GM18499 (cell line): ENCODE results near the gene HSPB8.
"Not testable (repeated sequence)": the region's sequence is repeated elsewhere in the genome, so short reads cannot be mapped to it uniquely, and the experiment has no call there.

Experiments used
- ATAC-seq: cut with Tn5 transposase; IDR thresholded peaks from one replicate; pipeline ENCODE4 v1.9.1; 2021; ENCODE audit warnings: moderate number of reproducible peaks; ENCODE audit not compliant: insufficient read depth, unreplicated experiment

HSPB8 gene

DNA sequence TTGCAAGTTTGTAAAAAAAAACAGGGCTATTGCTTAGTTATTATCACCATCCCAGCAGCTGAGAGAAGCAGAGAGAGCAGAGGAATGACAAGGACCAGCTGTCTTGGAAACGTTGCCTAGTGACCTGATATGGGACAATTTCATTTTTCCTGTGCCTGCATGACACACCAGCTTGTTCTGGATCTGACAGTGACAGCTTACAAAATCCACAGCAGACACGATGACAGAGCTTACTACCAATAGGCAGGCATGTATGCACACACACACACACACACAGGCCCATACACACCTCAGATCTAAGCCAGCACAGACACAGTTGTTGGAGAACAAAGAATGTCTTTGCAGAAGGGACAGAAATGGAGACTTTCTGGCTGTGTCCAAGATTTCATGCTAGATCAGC, 25.4 kb downstream of the HSPB8 start:
- ATAC-seq: no peak

DNA sequence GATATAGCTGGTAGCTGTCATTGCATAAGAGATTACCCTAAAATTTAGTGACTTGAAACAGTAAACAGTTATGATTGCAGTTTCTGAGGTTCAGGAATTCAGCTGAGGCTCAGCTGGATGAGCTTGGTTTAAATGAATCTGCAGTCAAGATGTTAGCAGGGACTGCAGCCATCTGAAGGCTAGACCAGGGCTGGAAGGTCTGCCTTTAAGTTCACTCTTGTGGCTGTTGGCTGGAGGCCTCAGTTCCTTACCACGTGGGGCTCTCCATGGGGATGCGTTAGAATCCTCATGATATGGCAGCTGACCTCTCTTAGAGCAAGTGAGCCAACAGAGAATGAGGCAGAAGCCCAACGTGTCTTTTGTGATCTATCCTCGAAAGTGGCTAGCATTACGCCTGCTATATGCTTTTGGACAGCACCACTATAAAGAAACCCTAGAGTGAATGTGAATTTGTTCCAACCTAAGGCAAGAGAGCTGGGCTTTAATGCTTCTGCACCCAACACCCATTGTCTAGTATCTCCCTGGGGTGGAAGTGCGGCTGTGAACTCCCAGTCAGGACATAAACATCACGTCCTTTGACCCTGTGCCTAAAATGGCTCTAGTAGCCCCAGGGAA, 26.0 kb downstream of the HSPB8 start:
- ATAC-seq: no peak

DNA sequence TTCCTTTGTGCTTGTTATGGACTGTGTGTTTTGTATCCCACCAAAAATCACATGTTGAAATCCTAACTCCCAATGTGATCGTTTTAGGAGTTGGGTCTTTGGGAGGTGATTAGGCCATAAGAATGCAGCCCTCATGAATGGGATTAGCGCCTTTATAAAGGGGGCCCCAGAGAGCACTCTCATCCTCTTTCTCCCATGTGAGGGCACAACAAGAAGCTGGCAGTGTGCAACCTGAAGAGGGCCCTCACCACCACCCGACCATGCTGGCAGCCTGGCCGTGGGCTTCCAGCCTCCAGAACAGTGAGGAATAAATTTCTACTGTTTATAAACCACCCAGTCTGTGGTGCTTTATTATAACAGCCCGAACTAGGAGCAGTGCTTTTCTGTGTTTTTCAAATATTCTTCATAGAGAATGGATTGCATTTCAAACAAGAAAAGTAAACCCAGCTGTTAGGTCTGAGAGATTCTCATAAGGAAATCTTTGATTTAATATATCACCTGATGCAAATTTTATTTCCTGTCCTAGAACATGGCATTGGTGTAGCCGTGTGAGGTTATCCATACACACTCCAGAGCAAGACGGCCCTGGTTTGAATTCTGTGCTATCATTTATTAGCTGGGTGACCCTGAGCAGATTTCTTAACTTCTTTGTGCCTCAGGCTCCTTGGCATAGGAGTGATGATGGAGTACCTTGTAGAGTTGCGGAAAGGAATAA, 27.8 kb downstream of the HSPB8 start:
- no peak for ATAC-seq

DNA sequence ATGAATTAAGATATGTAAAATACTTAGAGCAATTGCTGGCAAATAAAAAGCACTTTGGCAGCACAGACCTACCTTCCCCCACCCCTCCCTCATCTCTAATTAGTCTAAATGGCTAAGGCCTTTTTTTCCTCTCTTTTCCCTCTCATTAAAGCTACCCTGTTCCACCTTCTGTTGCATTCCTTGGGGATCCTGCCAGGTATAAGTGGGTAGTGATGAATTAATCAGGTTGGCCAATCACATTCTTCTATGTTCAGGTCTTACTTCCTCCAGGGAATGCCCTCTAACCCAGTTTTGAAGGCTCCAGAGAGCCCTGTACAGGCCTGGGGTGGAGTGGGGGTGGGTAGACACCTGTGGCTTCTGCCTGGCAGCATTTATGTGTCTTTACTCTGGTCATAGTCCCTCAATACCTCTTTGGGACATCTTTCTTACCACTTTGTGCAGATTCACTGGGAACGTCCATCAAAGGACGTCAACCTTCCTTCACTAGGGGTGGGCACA, 28.4 kb downstream of the HSPB8 start:
- no peak for ATAC-seq

DNA sequence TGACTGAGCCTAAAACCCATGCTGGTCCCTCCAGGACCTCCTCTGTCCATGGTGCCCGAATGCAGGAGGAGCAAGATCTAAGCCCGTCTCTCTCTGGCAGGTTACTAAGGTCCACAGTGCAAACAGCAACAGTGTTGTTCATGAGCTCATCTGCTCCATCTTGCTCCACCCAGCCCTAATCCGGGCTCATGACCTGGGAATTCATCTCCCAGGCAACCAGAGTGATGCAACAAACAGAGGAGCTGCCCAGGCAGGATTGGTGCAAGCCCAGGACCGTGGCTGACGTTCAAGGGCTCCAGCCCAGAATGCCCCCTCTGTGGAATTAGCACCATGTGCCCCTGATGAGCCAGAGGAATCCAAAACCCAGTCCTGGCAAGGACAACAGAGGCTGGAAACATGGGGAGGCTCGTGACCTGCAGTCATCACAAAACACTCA, 29.9 kb downstream of the HSPB8 start:
- ATAC-seq: no peak

DNA sequence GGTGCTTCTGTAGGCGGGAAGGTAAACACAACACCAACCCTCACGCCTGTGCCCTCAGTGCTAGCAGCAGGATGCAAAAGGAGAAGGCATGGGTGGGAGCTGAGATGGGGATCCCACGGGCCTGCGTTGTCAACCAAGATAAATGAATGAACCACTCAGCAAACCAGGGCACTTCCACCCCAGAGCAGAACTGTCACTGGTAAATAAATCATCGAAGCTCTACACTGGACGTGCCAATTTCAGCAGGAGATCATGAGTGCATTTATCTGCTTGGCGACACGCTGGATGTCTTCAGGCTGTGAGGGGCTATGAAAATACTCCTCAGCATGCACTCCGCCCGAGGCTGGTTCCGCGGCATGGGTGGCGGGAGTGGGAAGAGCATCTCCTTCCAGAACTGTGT, 33.2 kb downstream of the HSPB8 start:
- no peak for ATAC-seq

DNA sequence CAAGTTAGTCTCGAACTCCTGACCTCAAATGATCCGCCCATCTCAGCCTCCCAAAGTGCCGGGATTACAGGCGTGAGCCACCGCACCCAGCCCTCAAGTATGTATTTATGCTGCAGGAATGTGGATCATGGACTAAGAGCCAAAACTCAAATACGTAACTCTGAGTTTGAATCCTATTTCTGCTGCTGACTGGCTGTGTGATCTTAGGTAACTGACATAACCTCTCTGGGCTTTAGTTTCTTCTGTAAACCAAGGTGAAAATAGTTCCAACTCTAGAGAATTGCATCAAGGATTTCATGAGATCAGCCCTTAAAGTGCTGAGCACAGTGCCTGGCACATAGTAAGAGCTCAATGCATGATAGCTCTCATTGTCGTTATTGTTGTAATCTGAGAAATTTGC, 37.4 kb downstream of the HSPB8 start:
- no peak for ATAC-seq

DNA sequence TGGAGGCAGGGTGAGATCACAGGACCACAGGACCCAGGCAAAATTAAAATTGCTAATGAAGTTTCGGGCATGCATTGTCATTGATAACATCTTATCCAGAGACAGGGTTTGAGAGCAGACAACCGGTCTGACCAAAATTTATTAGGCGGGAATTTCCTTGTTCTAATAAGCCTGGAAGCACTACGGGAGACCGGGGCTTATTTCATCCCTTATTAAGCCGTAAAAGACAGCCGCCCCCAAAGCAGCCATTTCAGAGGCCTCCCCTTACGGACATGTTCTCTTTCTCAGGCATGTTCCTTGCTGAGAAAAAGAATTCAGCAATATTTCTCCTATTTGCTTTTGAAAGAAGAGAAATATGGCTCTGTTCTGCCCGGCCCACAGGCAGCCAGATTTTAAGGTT, 40.1 kb downstream of the HSPB8 start:
- ATAC-seq: not testable (repeated sequence)

DNA sequence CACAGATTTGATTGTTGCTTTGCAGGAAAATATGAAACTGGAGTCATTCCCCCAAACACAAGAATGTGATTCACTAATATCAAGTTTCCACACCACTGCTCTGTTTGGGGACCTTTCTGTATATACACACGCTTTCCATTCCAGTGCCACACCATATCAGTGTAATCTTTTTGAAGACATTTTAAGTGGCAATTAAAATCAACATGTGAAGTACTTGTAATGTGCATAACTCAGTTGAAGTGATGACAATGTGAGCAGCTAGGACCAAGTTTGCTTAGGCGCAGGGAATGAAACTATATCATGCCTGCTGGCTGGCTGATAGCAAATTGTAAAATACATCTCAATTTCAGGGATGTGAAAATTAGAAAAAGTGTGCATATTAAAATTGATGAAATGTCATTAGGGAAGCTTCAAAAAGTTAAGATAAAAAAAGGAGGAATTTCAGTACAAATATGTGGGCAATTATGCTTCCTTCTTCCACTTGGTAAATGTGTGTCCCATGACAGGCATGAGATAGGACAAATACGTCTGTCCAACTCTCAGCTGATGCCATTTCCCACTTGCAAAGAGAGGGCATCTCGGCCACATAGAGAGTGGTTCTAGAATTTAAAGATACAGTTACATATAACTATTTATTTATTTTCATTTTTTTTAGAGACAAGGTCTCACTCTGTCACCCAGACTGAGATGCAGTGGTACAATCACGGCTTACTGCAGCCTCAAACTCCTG, 43.7 kb downstream of the HSPB8 start:
- ATAC-seq: no peak

DNA sequence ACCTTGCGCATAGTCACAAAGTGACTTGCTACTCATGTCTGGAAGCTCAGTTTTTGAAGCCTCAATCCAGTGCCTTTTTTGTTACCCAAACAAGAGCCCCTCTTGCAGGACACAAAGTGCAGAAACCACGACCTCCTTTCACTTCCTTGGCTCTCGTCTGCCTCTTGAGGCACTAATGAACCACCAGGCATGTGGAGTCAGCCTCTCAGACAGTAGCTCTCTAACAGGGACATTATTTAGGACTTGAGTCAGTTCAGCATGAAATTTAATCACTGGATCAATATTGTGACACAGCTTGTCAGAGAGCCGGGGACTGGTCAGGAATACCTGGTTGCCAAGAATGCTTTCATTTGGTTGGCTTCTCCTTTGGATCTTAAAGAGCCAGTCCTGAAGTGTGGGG, 46.7 kb downstream of the HSPB8 start:
- no peak for ATAC-seq

DNA sequence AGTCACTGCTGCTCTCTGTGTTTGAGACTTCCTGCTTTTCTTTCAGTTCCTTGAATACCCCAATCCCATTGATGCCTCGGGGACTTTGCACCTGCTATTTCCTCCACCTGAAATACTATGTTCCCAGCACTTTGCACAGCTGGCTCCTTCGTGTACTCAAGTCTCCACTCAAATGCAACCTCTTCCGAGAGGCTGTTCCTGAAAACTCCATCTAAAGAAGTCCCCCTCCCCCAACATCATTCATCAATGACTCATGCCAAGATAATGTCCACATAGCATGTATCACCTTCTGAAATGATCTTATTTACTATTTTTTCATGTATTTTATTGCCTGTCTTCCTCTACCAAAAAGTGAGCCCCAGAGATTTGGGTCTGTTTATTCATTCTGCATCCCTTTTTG, 48.6 kb downstream of the HSPB8 start:
- ATAC-seq: no peak

DNA sequence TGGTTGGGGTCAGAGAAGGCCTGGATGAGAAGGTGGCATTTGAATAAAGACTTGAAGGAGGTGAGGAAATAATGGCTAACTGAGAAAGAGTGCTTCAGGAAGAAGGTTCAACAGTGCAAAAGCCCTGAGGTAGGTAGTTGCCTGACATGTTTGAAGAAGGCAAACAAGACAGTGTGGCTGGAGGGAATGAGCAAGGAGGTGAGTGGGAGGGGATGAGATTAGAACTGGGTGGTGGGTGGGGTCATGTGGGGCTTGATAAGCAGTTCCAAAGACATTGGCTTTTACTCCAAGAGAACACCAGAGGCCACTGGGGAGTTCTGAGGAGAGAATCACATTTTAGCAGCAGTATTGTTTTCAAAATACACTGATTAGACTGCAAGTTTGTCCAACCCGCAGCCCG, 50.5 kb downstream of the HSPB8 start:
- no peak for ATAC-seq

DNA sequence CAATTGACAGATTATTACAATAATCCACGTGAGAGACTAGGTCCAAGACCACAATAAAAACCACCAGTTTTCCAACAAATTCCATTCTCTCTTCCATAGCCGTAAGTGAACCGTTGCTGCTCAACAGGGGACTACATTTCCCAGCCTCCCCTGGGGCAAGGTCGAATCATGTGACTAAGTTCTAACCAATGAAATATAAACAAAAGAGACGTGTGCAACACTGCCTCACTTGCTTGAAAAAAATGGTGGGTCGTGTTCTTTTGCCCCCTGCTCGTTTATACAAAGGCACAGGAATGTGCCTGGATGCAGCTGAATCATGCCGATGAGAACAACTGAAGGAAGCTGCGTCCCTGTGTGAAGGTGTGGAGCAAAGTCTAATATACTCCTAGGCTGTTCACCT, 51.1 kb downstream of the HSPB8 start:
- ATAC-seq: no peak

DNA sequence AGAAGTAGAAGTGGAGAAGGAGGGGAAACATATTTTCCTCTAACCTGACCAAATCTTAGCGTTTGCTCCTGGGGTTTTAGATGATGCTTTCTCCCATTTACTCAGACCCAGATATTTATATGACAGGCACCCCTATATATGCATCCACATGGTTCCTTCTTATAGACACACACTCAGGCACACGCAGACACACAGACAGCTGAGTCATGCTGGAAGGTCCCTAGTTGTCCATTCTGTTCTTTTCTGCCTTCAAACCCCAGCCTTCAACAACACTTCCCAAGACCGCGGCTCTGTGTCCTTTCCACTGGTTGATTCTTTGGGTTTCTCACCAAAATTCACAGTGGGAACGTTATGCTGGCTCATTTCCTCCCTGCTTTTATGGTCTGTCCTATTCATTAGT, 52.1 kb downstream of the HSPB8 start:
- ATAC-seq: no peak

DNA sequence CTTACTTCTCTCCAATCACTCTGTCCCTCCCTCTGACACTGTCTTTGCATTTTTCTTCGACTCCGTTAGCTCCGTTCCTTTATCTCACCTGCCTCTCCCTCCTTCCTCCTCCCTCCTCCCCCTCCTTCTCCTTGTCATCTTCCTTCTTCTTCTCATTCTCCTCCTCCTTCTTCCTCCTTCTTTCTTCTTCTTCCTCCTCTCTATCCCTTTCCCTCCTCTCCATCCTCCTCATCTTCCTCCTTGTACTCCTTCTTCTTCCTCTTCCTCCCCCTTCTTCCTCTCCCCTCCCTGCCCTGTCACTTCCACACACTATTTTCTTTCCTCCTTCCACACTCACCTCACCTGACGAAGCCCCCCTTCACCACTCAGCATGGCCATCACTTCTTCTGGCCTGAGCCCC, 53.0 kb downstream of the HSPB8 start:
- ATAC-seq: no peak

DNA sequence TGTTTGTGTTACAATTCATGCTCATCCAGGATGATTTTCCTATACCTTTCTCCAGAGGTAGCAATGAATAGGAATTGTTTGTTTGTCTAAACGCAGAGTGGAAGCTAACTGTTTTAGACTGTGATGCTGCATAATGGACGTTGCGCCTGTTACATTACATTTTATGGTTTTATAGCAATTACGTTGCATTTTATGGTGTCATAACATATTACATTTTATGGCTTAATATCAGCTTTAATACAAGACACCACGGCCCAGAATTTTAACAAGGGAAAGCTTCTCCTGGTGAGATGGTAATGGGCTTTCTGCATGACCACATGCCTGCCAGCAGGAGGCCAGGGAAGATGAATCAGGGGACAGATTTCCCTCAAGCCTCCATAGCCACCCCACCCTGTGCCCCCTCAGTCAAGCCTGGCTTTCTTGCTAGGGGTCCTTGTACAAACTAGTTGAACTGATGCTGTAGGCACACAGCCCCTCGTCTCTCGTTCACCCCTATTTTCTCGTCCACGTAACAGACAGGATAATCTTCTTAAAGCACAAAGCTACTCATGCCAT, 56.5 kb downstream of the HSPB8 start:
- ATAC-seq: no peak

DNA sequence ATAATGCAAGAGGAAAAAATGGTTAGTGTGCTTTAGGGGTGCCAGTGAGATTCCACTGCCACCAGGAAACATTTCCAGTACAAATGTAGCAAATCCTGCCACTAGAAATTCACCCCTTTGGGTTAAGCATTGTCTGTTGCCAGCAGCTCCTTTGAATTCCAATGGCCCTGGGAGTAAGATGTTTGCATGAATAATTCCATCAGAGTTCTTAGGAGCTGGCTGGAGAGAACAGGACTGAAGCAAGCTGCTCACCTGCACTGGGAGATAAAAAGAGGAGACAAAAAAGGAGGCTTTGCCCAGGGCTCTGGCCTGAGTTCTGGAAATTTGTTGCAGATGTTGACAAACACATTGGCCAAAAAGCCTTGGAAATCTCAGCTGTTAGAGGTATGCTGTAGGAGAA, 57.6 kb downstream of the HSPB8 start:
- ATAC-seq: no peak

DNA sequence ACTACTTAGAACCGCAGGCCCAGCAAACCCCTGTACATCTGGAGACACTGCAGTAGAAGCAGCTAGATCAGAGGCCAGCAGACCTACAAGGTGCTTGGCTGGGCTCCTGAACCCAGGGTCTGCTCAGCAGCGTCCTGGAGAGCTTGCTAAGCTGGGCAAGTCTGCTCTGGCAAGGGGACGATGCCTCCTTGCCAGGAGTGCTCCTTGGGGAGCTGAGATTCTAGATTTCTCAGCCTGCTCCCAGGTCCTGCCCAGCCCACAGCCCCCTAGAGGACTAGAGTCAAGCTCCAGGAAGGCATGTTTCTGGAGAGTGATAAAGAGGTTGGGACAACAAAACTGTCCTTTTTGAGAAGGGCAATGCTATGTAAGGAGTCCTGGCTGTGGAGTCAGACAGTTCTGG, 60.3 kb downstream of the HSPB8 start:
- no peak for ATAC-seq

DNA sequence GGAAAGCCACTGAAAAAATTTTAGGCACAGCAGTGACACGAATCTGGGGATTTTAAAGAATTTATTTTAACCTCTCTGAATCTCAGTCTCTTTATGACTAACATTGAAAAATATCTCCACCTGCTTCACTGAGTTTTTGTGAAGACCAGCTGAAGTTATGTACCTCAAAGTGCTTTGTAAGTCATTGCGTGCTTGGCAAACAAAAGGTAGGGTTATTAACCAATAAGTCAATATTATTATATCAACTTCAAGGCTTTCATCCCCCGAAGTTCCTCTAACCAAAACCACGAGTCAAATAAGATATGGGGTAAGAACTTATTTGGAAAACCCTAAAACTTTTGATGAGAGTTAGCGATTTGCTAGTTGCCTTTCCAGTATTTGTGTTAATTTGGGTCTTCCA, 62.3 kb downstream of the HSPB8 start:
- ATAC-seq: no peak

DNA sequence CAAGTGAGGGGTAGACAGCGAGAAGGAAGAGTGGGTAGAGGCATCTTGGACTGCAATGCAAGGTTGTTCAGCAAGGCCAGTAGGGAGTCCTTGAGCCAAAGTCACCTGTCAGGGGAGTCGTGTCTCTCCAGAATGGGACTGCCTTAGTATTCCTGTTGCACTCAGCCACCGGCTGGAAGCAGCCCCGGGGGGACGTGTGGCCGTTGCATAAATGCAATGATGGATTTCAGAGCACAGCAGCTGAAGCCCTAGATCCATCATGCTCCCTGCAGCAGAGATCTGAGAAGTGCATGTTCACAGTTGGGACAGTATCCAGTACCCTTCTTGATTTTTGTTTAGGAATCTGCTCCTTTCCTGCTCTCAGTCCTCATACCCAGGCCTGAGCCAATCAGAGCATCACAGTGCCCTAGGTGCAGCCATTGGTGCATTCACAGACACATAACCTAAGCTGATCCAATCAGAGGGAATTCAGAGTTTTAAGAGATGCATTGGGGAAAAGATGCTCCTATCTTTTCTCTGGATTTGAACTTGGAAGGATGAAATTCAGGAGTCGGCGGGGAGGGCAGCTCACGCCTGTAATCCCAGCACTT, 62.9 kb downstream of the HSPB8 start:
- ATAC-seq: no peak
